HG02610 (cell line): Measurements from ENCODE around the gene RUFY2.

Source experiments
- ATAC-seq: cut with Tn5 transposase; IDR thresholded peaks from one replicate; pipeline ENCODE4 v1.9.1; 2021; ENCODE audit warnings: mild to moderate bottlenecking, moderate library complexity; ENCODE audit not compliant: unreplicated experiment

Gene RUFY2

DNA sequence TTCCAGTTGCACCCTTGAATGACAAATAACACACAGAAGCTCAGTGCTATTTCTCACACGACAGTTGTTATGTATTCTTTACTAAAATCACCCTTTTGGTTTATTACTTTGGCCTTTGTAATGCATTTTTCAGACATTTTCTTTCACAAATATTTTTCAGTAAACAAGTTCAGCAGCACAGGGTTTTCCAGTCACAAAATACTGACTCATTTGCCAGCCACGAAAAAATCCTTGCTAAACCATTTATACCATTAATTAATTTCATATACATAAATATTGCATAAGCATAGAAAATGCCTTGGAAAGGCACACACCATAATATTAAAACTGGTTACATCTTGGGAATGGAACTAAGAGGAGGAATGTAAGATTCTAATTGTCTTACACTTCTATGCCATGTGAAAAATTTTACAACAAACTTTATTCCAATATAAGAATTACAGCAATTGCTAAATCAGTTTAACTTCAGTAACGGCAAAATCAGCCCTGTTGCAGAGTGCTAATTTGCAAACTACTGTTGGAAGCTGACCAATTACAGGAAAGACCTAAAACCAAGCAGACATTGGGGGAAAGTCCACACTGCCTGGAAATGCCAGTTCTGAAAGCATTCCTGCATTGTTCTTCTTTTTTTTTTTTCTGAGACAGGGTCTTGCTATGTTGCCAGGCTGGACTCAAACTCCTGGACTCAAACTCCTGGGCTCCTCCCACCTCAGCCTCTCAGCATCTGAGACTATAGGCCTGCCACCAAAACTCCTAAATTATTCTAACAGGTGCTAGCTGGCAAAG lies 42.8 kb downstream of the RUFY2 start:
- ATAC-seq, result no peak

- ATAC-seq, result no peak
Measured at GRCh38 chr10:68362590-68362989, 44.5 kb downstream of the RUFY2 start.

DNA sequence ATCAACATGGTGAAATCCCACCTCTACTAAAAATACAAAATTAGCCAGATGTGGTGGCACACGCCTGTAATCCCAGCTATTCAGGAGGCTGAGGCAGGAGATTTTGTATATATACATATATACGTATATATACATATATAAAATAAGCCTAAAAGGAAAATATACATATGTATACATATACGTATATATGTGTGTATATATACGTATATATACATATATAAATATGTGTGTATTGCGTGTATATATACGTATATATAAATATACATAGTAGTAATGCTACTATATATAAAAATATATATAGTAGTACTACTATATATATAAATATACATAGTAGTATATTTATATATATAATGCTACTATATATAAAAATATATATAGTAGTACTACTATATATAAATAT lies 47.9 kb downstream of the RUFY2 start:
- no peak for ATAC-seq

DNA sequence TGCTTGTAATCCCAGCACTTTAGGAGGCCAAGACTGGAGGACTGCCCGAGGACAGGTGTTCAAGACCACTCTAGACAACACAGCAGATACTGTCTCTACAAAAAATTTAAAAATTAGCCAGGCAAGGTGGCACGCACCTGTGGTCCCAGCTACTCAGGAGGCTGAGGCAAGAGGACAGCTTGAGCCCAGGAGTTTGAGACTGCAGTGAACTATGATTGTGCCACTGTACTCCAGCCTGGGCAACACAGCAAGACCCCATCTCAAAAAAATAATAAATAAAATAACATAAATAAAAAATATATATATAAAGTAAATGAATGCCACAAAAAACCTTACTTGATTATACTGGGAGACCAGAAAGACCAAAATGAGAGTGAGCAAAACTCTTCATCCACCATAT lies 53.5 kb downstream of the RUFY2 start:
- ATAC-seq, result no peak

DNA sequence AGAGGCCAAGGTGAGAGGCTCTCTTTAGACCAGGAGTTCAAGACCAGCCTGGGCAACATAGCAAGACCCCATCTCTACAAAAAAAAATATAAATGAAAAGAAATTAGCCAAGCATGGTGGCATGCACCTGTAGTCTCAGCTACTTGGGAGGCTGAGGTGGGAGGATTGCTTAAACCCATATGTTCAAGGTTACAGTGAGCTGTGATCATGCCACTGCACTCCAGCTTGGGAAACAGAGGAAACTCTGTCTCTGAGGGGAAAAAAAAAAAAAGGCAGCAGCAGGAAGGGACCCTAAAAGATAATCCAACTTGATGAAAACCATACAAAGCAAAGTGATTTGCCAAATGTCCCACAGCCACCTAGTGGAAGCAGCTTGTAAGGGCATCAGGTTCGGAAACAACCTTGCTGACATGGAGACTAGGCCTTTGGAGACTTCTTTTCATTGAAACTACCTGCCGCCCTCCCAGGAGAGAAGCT lies 58.8 kb downstream of the RUFY2 start:
- no peak for ATAC-seq

GRCh38 chr10:68346774-68347173 lies 60.3 kb downstream of the RUFY2 start:
- no peak for ATAC-seq

DNA sequence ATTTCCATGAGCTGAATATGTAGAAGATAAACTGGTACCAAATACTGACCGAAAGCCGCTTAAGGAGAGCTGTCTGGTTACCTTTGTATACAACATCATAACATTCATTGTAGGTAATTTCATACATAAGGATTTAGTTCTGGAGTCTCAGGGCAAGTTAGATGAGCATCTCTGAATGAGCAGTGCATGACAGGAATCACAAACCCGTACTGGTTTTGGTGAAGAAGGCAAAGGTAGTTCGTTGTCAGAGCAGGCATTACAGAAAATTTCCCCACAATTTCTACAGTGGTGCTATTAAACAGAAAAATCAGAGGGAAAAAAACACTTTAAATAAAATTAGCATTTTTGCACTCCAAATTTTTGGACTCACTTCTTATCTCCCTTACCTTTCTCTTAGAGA lies 61.5 kb downstream of the RUFY2 start:
- no peak for ATAC-seq

- ATAC-seq, result no peak
Measured at GRCh38 chr10:68342909-68343516, 64.1 kb downstream of the RUFY2 start.

DNA sequence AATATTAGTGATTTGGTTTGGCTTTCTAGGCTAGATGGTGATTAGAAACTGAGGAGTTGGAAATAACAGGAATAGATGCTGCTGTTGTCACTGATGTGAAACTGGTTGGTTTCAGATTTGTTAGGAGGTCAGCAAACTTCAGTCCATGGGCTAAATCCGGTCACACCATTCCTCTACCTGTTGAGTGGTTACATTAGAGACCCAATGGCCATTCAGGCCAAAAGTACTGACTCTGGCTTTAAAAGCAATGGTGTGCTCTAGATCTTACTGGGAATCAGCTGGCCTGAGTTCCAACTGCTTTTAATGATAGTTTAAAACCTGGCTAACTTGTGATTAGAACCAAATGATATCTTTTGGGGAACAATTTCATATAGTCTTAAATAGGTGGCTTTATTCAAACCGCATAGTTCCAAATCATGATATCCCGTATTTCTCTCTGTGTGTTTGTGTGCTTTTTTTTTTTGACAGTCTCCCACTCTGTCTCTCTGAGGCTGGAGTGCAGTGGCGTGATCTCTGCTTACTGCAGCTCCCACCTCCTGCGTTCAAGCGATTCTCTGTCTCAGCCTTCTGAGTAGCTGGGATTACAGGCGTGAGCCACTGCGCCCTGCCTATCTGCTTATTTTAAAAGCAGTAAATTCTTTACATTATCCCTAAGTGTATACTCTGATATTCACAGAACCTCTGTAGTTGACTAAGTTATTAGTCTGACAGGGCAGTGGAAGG lies 66.6 kb downstream of the RUFY2 start:
- no peak for ATAC-seq

DNA sequence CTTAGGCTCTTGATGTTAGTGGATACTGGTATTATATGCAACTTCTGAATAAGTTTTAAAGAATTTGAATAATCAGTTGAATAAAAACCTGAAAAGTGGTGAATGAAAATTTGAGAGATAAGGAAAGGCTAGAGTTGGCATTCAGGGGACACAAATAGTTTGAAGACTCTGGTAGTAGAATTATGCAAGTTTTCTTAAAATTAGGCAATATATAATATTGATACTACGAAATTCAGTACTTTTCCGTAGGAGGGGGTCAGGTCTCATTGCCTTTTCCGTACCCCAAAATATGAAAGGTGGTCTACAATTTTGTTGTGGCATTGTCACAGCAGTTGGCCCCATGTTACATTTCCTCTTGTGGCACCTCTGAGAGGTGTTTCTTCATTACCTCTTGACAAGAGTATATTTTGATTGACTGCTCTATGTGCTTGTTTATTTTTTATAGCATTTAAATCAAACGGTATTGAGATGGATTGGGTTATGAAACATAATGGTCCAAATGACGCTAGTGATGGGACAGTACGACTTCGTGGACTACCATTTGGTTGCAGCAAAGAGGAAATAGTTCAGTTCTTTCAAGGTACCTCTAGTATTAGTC lies 70.2 kb downstream of the RUFY2 start:
- no peak for ATAC-seq

- no peak for ATAC-seq
Measured at GRCh38 chr10:68334672-68335467, 72.2 kb downstream of the RUFY2 start.

DNA sequence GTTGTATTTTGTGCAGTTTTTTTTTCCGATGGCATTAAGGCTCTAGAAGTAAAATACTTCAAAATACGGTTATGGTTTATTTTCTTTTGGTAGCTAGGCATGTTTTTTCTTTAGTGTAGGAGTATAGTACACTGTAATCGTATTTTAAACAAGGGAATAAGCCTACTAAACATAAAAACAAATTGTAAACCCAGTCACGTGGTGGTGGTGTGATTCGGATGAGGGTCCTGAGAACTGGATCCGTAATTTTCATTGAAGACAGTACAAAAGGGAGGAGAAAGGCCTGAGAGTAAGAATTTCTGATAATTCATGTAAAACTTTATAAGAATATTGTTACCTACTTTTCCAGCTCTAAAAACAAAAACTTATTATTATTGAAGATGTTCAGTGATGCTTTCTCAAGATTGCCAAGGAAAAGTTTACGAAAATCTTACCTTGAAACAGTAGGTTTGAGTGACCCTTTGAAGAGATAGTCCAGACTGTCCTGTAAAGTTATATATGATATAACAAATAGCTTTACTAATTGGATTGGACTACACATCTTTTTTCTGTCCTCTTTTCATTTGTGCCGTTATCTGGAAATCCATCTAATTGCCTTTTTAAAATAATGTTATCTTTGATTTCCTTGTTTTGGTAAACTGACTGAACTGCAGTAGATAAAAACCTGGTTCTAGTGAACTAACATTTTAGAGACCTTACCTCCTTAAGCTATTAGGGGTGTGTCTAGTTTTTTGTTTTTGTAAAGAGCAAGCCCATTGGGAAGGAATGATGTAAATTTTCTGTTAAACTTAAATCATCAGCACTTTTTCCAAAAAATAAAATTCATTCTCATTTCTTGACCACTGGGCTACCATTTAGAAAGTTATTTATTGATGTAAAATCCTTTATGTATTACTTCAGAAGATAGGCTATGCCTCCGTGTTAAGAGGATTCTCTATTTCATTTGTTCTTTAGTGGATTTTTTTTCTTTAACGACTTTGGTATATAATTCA lies 73.3 kb downstream of the RUFY2 start:
- ATAC-seq, result no peak

DNA sequence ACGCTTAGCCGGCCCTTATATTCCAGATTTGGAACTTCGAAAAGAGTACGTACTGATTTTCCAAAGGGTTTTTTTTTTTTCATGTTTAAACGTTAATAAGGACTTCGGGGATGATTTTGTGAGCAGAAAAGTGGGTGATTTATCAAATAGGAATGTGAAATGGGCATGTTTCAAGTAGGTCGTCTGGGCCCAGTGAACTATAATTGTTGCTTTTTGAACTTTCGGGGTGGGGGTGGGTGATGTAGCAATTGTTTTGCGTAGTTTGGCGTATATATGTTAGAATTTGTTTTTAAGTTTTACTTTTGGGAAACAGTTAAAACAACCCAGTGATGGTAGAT lies 74.0 kb downstream of the RUFY2 start:
- no peak for ATAC-seq

DNA sequence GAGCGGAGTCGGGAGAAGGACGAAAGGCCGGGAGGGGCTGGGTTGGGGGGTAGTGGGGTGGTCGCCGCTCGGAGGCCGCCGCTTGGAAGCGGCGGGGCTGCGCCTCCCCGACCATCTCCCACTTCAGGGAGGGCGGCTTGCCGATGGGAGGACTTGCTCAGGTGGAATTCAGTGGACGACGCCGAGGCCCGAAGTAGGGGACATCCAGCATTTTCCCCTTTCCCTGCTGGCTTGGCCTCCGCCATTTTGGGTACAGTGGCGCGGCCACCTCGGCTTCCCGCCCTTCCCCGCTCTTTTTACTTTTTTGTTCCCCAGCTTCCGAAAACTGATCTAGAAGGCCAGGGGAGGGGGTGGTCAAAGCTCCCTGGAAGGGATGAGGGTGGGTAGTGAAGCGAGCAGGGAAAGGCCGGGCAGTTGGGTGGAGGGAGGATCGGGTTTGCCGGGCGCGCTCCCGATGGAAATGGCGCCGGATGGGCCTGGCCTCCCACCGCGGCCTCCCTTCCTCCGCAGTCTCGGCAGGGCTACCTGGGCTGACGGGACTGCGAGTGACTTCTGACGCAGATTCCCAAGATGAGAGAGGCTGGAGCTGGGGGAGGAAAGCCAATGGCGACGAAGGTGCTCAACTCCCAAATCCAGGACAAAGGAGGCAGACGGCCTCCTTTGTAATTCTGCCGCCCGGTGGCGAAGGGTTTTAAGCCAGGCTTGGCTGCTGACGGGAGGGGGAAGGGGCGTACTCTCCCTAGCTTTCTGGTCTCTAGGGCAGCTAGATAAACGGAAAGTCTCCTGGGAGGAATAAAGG lies 74.6 kb downstream of the RUFY2 start, which contains the start of gene PBLD:
Gene PBLD (minus strand): TSS at position 670 of the 799 bp plus-strand sequence. CDS start 26,084 bp downstream, outside the sequence.
- peak; percentile 20 for ATAC-seq

- ATAC-seq, result peak; percentile 82
Measured at GRCh38 chr10:68331455-68332258, 75.4 kb downstream of the RUFY2 start, which contains the start of gene HNRNPH3. Gene HNRNPH3, plus strand, starts transcription at chr10:68332064. Its CDS starts 5,158 bp downstream, at chr10:68337222.

- no peak for ATAC-seq
Measured at GRCh38 chr10:68330852-68331454, 76.1 kb downstream of the RUFY2 start.

DNA sequence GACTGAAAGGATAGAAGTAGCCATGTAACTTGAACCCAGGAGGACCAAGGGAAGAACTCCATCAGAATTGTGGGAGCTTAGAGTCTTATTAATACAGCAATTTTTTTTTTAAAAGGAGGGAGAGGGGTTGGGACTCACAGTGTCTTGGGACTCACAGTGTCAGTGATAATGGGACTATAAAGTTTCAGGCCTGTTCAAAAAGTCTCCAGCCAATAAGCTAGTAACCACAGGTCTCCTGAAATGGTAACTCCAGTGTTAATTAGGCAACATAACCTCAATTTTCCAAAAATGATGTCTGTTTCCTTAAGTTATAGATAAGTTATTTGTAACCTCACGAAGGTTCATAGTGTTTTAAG lies 77.6 kb downstream of the RUFY2 start:
- ATAC-seq, result no peak
